HG03442 (cell line): ENCODE data around the gene DIDO1.
A peak's percentile ranks its signal among the peaks of the same experiment; 100 is the strongest.
"Not testable (repeated sequence)": the region's sequence is repeated elsewhere in the genome, so short reads cannot be mapped to it uniquely, and the experiment has no call there.

Experiments used
- ATAC-seq: cut with Tn5 transposase; IDR thresholded peaks from one replicate; pipeline ENCODE4 v1.9.1; 2021; ENCODE audit warnings: mild to moderate bottlenecking, moderate library complexity; ENCODE audit not compliant: unreplicated experiment

DIDO1 gene

GRCh38 chr20:62933966-62934365, 7.7 kb upstream of the DIDO1 start:
- ATAC-seq = no peak

DNA sequence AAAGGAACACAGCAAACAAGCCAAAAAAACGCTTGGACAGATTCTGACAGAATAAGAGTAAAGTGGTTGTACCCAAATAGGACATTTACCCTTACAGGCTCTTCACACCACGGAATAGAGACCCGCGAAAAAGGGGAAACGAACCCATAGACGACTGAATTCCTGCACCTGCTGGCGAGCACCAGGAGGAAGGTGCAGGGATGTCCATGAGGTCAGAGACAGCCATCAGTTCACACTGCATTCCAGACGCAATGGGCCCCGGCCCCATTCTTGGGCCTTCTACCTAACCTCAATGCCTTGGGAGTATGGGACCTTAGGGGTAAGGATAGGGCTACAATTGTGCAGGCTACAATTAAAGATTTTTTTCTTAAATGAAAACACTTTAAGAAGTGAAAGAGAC, 5.2 kb upstream of the DIDO1 start:
- no peak for ATAC-seq

GRCh38 chr20:62929051-62929538, 2.8 kb upstream of the DIDO1 start:
- no peak for ATAC-seq

DNA sequence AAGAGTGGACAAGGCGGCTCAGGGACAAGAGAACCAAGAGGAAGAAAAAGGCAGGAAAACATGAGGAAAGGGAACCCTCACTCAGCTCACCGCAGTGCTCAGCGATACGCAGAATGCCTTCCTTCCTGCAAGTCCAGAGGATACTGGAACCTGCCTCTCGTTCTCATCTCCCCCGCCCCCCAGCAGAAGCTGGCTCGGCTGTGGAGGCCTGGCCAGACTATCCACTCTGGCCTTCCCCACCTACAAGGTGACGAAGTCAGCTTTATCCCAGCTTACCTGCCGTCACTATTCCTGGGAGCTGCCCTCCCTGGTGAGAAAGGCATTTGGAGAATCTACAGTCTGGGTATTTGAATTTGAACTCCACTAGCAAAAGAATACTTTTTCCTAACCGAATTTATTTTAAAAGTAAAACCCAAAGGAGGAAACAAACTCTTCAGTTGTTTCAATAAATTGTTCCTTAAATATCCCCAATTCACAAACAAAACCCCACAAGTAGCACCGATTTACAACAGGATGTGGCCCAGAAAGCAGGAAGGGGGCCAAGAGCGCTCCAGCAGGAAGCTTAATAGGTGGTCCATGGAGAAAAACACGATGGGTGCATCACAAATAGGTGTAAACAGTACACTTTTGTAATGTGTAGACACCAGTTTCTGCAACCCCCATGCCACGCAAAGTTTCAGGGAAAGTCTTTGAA, 2.1 kb upstream of the DIDO1 start:
- ATAC-seq = no peak

DNA sequence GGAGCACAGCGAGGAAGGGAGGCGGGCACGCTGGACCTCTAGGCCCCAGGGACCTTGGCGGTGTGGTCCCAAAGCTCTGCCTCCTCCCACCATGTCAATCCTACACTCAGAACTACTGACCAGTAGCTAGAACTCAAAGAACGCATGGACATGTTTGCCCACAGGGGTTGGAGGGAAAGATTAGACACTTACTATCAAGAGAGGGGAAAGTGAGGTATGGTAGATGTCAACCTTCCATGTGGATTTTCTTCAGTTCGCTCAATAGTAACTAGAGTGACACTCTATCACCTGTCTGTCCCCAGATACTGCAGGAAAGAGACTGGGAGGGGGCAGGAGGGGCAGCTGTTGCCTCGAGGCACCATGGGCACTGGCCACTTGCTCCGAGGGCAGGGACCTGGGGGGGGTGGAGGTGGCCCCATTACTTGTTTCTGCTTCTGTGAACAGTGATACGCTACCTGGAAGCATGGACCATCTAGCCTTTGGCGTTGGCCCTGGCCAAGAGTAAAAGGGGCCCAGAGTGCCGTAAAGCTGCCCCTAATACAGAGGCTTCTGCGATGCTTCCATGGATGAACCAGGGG, 912 bp upstream of the DIDO1 start:
- ATAC-seq = no peak

- ATAC-seq = peak; percentile 15
Measured at GRCh38 chr20:62925420-62926228, 681 bp downstream of the DIDO1 start.

DNA sequence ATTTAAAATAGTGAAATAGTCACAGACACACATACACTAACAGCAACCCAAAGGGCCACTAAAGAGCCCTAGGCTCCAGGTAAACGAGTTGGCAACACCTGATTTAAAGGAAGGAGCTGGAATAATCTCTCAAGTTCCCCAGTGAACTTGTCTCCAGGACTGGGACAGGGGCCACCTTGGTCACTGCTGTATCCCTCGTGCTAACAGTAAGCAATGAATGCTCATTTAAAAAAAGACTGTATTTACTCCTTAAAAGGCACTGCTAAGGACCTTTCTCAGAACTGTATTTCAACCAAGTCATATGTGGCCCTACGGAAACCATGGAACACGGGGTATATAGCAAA, 1.3 kb downstream of the DIDO1 start:
- ATAC-seq = no peak

GRCh38 chr20:62924442-62925075, 1.7 kb downstream of the DIDO1 start:
- no peak for ATAC-seq

- ATAC-seq = no peak
Measured at GRCh38 chr20:62923669-62924441, 2.5 kb downstream of the DIDO1 start.

GRCh38 chr20:62923059-62923668, 3.1 kb downstream of the DIDO1 start:
- not testable (repeated sequence) for ATAC-seq

DNA sequence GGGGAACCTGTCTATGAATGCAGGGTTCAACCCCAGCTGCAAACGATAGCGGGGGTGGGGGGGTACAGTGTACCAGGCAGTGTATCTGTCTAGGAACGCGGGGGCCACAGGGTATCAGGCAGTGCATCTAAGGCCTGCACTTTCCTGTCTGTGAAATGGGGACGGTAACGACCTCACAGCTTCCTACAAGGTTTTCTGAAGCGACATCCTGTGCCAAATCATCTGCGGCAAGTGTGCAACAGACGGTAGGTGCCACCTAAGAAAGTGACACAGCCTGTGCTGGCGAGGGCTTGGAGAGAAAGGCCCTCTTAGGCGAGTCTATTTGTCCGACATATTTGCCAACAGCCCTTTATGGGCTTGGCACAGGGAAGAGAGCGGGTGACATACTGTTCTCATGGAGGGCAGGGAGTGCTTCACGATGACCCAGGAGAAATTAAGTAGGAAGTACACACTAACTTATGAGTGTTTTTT, 3.8 kb downstream of the DIDO1 start:
- ATAC-seq = no peak

DNA sequence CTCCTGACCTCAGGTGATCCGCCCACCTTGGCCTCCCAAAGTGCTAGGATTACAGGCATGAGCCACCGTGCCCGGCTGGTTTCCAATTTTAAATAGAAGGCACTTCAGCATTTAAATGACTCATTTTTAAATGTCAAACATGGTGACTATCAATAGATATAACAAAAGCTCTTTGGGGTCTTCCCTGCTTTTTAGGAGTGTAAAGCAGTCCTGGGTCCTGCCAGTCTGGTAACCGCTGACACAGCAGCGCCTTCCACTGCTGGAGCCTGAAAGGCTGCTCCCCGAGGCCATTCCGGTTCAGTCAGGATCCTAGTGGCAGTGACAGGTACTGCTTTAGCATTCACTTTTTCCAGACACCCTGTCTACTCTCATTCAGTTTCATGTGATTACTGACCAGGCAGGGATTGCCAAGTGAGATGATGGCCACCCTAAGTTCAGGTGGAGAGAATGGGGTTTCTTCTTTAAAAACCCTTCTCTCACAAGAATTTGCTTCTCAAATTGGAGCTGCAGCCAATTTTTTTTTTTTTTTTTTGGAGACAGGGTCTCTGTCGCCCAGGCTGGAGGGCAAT, 5.1 kb downstream of the DIDO1 start:
- ATAC-seq = no peak

- no peak for ATAC-seq
Measured at GRCh38 chr20:62920039-62920645, 6.2 kb downstream of the DIDO1 start.

- no peak for ATAC-seq
Measured at GRCh38 chr20:62918831-62919230, 7.5 kb downstream of the DIDO1 start.

DNA sequence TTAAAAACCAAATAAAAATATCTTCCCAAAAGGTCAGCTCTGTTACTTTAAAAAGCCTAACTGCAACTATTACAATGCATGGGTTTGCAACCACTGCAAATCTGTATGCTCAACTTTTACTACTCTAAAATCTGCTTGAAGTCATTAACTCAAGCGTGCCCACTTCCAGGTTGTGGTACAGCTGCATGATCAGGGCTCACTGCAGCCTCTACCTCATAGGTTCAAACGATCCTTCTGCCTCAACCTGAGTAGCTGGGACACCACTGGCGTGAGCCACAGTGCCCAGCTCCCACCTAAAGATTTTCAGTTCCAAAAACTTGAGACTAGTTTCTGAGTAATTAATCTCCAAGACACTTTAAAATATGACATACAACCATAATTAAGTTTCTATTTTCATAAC, 8.2 kb downstream of the DIDO1 start:
- no peak for ATAC-seq

DNA sequence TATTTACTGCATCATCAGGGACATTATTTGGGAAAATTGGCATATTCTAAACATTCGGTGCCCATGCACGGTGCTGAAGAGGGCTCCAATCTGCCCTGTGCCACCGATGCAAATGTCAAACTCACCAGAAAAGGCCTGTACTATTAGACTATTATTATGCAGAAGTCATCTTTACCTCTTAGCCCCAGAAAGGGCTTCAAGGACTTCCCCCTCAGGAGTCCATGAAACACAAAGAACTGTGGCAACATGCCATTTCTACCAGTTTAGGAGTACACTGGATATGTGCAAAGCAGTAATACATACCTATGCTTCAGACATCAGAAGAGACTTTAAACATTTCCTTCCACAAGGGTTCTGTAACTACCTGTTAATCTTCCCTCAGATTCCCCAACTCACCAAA, 8.6 kb downstream of the DIDO1 start:
- no peak for ATAC-seq

DNA sequence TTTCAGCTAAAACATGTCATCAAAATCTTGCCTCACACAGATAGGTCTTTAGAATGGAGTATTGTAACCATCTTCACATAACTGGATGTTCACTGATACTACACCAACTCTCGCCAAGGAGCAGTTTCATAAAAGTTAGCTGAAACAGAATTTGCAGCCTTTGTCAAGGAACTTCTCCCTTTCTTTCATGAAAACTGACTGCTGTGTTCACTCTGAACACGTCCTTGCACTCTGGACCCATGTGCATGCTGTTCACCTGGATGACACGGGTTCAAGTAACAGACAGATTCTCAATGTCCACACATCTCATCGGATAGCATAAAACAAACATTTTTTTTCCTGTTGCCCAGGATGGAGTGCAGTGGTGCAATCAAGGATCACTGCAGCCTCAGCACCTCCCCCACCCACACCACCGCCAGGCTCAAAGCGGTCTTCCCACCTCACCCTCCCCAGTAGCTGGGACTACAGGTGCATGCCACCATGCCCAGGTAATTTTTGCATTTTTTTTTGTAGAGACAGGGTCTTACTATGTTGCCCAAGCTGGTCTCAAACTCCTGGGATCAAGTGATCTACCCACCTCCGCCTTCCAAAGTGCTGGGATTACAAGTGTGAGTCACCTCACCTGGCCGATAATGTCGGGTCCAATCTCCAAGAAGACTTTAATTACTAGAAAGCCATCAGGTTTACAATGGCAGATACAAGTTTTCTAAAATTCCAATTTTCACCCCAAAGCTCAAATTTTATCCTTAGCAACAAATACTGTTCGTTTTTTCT, 9.4 kb downstream of the DIDO1 start:
- no peak for ATAC-seq

- no peak for ATAC-seq
Measured at GRCh38 chr20:62914970-62915457, 11.3 kb downstream of the DIDO1 start.

DNA sequence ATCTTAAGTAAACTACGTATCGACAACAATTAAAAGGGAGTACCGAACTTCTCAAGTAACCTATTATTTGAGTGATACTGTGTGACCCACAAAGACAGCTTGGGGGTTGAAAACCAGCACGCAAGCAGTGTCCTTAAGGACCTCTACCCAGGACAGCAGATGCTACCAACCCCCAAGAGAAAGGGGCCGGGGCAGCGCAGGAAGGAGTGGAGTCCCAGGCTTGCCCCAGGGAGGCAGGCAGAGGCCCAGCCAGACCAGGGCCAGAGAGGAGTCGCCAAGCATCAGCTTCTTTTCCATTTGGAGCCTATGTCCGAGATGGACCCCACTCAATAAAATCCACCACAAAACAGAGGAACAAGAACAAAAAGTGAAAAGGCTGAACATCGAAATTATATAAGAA, 11.9 kb downstream of the DIDO1 start:
- ATAC-seq = no peak
